Measurements from ENCODE around the gene LRRC26.

Gene LRRC26

DNA sequence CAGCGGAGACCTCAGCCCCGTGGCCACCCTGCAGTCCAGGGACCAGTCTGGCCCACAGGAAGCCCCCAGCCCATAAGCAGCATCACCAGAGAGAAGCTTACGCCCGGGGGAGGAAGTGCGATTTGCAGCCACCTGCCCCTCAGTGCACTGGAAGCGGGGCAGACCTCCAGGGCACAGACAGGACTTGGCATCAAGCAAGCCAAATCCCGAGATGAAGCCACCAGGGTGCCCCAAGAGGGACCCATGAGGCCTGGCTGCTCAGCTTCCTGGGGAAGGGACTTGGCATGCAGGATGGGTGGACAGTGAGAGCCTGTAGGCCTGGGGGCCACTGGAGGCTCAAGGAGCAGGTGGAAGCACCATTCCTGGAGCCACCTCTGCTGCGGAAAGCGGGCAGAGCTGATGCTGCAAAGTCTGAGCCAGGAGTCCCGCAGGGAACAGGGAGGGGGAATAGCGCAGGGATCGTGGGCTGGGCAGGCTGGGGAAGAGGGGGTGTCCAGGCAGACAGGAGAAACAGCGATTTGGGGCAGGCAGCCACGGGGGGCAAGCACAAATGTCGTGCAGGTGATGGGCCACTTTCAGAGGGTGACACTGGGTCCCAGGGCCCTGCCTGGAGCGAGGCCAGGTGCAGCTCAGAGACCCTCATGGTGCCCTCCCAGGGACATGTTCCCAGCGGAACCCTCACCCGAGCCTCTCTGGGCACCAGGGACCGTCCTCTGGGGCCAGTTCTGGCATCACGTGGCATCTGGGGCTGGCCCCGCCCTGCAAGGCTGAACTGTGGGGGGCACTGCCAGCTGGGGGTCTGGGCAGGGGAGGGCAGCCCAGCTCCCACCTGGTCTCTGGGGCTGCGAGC, 3.2 kb downstream of the LRRC26 start:
- DNase-seq, result no peak

DNA sequence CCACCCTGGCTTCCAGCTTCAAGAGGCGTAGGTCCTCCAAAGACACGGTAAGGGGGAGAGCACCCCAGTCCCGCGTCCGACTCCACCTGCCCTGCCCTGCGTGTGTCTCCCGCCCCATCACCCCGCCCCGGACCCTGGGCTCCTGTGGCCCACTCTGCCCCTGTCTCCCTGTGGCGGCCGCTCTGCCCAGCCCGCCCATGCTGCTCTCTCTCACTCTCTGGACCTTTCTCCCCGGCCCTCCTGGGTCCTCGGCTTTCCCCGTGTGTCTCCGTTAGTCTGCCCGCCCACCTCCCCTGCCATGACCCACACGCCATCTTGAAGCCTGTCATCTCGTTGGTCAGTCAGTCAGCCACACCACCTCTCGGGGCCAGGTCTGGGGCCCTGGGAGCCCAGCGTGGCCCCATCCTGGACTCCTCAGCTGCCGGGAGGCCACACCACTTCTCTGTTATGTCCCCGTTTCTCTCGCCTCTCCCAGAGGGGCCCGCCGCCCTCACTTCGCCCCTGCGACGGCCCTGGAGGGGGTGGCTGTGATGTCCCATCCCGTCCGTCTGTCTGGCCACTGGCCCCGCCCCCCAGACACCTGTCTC, 4.5 kb downstream of the LRRC26 start:
- no peak for DNase-seq

DNA sequence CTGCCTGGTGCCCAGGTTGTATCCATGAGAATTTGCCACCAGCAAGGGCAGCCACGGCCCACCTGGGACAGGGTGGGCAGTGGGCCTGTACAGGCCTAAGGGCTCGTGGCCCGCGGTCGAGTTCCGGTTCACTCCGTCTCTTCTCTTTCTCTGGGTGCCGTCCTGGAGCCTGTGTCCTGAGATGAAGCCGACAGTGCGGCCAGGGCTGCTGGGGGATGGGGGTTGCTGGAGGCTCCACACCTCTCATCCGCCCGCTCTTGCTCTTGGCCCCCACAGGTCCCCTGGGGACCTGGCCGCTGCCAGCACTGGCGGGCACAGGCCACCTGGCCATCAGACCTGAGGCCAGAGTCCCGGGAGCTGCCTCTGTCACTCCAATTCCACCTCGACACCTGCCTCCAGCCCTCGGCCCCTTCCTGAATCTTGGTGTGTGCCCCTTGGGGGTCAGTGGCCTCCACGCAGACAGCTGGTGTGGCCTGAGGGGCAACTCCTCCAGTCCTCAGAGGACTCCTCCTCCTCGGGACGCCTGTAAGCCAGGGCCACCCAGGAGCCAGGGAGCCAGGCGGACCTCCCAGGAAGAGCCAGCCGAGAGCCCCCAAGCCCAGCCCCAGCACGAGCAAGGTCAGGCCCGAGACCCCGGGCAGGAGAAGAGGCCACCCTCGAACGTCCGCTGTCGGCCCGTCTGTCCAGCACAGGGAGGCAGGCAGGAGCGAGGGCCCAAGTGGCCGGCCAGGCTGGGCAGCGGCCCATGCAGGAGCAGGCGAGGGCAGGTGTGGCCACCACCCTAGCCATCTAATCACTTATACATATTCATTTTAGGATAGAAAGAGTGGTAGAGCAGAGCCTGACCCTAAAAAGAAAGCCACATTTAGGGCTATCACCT, 5.2 kb downstream of the LRRC26 start:
- DNase-seq, result no peak

DNA sequence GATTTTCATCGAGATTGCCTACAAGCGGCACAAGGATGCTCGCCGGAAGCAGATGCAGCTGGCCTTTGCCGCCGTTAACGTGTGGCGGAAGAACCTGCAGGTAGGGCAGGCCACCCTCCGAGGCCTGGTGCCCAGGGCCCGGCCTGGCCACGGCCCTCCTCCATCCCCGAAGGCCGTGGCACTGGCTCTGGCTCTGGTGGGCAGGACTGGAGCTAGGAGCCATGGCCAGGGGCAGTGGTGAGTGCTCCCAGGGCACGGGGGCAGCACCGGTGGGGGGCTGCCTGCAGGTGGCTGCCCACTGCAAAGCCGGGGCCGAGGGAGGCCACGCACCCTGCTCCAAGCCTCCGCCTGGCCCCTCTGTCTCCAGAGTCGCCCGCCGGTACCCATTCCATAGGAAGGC, 6.0 kb downstream of the LRRC26 start:
- DNase-seq, result no peak

DNA sequence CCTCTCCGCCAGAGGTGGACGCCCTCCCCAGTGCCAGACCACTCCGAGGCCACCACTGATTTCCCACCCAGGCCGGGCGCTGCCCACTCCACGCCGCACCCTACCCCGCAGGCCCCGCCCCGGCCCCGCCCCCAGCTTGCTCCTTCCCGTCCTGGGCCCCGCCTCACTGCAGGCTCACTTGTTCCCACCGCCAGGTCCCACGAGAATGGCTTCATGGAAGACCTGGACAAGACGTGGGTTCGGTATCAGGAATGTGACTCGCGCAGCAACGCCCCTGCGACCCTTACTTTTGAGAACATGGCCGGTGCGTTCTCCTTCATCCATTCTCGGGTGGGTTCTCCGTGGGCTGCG, 6.5 kb downstream of the LRRC26 start:
- no peak for DNase-seq

DNA sequence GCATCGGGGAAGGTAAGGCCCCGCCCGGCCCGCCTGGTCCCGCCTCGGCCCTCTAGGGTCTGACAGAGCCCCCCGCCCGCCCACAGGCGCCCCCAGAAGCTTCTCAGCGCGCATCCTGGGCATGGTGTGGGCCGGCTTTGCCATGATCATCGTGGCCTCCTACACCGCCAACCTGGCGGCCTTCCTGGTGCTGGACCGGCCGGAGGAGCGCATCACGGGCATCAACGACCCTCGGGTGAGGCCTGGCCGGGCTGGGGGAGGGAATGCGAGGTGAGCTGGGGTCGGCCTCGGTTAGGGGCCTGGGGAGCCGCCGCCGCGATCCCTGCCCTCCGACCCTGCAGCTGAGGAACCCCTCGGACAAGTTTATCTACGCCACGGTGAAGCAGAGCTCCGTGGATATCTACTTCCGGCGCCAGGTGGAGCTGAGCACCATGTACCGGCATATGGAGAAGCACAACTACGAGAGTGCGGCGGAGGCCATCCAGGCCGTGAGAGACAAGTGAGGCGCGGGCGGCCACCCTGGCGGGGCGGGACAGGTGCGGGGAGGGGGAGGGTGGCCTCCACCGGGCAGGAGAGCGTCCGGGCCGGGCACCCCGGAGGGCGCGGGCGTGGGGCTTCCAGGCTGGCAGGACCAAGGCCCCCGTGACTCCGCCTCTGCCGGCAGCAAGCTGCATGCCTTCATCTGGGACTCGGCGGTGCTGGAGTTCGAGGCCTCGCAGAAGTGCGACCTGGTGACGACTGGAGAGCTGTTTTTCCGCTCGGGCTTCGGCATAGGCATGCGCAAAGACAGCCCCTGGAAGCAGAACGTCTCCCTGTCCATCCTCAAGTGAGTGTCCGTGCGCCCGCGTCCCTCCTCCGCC, 7.1 kb downstream of the LRRC26 start:
- DNase-seq, result peak; percentile 1

DNA sequence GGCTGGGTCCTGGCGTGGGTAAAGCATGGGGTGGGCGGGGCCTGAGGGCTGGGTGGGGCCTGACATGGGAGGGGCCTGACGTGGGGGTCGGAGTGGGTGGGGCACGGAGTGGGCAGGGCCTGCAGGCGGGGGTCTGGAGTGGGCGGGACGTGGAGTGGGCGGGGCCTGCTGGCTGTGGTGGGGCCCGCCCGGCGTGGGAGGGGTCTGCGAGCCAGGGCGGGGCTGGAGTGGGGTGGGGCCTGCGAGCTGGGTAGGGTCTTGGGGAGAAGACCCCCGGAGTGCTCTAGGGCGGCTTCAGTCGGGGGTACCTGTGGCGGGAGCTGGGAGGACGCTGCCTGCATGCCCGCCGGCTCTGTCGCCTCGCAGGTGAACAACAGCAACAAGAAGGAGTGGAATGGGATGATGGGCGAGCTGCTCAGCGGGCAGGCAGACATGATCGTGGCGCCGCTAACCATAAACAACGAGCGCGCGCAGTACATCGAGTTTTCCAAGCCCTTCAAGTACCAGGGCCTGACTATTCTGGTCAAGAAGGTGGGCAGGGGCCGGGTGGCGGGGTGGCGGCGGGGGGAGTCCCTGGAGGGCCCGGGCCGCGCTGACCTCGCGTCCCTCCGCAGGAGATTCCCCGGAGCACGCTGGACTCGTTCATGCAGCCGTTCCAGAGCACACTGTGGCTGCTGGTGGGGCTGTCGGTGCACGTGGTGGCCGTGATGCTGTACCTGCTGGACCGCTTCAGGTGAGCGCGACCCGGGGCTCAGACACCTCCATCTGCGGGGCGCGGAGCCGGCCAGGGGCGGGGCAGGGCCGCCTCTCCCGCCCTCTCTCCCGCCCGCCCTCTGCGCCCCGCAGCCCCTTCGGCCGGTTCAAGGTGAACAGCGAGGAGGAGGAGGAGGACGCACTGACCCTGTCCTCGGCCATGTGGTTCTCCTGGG, 8.0 kb downstream of the LRRC26 start:
- no peak for DNase-seq

DNA sequence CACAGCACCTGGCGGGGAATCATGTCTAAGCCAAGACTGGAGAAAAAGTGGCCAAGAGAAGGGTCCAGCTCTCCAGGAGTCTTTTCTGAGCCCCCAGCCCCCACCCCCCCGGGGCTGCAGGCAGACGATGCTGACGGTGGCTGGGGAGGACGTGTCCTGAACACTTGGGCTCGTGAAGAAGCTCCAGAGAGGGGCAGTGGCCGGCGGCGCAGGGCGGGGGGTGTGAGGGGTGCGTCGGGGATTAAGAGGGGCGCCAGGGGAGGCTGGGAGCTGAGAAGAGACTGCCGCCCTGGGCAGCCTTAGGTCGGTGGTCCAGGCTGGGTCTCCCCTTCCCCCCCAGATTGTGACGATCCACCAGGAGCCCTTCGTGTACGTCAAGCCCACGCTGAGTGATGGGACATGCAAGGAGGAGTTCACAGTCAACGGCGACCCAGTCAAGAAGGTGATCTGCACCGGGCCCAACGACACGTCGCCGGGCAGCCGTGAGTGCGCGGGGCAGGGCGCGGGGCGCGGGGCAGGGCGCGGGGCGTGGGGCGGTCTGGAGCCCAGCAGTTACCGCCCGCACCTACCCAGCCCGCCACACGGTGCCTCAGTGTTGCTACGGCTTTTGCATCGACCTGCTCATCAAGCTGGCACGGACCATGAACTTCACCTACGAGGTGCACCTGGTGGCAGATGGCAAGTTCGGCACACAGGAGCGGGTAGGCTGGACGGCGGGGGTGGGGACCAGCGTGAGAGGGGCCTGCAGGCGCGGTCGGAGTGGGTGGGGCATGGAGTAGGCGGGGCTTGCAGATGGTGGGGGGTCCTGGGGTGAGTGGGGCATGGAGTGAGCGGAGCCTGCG, 8.9 kb downstream of the LRRC26 start:
- peak; percentile 19 for DNase-seq

DNA sequence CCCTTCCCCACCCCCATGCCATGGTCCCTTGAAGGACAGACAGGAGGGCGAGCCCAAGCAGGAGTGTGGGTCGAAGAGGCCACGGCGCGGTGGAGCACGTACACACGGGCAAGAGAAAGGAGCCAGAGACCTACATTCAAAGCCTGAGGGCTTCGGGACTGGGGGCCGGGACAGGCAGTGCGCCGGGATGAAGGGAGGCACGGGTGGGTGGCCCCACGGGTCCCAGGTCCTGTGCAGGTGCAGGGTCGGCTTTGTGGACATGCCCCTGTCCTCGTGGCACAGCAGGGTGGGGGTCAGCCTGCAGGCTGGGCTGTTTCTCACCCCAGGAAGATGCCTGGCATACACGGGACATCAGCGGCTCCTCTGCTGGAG, 9.8 kb downstream of the LRRC26 start:
- DNase-seq, result no peak

DNA sequence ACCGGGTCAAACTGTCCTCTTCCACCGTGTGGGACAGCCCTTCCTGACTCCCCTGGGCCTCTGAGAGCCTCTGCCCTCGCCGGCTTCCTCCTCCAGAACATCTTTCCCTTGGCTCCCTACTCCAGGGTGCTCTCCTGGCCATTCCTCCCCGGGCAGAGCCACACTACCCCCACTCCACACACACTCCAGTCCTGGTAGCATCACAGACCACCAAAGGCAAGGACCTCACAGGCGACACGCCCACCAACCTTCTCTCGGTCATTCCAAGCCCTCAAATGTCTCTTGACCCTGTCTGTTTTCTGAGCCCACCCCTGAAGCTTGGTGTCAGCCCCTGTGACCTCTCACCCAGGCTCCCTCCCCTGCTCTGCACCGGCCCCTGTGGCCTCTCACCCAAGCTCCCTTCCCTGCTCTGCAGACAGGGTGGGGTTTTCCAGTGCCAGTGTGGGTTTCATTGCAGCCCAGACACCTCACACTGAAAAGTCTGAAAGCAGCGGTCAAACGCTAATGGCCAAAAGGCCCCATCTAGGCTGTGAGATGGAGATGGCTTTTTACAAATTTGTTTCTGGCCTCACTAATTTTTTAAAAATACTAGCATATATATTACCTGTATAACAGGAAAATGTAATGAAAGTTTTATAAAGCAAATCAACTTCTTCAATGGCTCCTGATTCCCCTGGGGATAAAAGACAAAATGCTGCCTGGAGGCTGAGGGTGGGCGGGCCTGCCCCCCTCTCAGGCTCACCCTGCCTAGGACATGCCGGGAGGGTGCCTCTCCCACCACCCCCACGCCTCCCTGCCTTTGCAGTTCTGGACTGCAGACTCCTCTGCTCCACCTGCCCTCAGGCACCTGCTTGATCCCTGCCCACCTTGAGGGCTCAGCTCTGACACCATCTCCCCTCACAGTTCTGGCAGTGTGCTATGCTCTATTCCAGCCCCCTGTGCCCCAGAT, 10.5 kb downstream of the LRRC26 start:
- no peak for DNase-seq

DNA sequence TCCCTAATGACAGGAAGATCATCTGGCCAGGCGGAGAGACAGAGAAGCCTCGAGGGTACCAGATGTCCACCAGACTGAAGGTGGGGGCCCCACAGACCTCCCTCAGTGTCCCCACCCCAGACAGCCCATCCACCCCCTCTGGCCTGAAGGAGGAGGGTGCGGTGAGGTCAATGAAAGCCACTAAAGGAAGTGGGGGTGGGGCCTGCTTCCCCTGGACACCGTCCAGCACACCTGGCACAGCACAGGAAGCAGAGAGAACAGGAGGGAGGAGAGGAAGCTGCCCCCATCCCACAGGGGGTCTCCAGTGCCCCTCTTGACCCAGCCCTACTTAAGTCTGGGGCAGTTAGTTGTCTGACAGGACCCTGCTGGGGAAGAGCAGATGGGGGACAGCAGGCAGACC, 11.2 kb downstream of the LRRC26 start:
- DNase-seq, result no peak

DNA sequence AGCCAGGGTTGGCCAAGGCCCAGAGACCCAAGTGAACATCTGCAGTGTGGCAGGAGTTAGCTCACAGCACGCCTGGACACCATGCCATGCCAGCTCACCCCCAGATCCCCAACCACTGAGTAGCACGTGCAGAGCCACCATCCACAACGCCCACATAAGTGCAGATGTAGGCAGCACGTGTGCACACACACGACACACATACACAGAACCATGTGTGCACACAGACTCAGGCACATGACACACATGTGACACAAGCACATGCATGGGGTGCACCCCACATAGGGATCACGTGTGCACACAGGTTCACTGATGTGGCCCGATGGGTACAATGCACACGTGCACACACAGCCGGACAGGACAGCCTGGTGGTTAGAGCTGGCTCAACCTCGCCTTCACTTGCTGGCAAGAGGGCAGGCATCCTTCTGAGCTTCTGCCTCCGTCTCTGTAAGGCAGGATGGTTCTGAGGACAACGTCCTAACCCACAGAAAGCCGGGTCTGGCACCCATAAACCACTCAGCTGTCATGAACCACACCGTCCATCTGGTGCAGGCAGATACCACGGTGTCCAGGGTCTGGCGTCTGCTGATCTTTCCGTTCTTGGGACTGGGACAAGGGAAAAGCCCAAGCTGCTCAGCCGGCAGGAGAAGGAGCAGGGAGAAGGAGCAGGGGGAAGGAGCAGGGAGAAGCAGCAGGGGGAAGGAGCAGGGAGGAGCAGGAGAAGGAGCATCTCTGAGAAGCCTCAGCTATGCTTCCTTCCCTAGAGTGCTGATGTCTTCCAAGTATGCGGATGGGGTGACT, 12.0 kb downstream of the LRRC26 start:
- no peak for DNase-seq

DNA sequence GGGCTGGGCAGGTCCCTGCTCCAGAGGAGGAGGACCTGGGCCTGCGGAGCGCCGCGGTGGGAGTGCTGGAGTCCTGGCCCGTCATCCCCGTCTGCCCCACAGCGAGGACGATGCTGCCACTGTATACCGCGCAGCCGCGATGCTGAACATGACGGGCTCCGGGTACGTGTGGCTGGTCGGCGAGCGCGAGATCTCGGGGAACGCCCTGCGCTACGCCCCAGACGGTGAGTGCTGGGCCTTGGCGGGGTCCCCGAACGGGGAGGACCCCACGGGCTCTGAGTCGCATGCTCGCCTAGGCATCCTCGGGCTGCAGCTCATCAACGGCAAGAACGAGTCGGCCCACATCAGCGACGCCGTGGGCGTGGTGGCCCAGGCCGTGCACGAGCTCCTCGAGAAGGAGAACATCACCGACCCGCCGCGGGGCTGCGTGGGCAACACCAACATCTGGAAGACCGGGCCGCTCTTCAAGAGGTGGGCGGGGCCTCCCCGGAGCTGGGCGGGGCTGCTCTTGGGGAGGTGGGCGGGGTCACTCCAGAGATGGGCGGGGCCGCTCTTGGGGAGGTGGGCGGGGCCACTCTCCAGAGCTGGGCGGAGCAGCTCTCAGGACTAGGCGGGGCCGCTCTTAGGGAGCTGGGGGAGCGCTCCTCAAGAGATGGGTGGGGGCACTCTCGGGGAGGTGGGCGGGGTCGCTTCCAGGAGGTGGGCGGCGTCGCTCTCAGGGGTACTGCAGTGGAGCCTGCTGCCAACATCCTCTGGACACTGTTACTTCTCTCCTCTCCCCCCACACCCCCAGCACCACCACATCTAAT, 13.1 kb downstream of the LRRC26 start:
- DNase-seq, result no peak

DNA sequence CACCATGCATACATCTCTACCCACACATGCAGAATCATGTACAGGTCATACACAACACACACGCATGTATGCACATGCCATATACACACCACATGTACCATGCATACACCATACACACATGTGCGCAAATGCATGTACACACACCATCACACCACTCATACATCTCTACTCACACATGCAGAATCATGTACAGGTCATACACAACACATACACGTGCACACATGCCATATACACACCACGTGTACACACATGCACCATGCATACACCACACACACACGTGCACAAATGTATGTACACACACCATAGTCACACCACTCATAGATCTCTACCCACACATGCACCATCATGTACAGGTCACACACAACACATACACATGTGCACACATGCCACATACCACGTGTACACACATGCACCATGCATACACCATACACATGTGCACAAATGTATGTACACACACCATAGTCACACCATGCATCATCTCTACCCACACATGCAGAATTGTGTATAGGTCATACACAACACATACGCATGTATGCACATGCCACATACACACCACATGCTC, 16.9 kb downstream of the LRRC26 start:
- no peak for DNase-seq

DNA sequence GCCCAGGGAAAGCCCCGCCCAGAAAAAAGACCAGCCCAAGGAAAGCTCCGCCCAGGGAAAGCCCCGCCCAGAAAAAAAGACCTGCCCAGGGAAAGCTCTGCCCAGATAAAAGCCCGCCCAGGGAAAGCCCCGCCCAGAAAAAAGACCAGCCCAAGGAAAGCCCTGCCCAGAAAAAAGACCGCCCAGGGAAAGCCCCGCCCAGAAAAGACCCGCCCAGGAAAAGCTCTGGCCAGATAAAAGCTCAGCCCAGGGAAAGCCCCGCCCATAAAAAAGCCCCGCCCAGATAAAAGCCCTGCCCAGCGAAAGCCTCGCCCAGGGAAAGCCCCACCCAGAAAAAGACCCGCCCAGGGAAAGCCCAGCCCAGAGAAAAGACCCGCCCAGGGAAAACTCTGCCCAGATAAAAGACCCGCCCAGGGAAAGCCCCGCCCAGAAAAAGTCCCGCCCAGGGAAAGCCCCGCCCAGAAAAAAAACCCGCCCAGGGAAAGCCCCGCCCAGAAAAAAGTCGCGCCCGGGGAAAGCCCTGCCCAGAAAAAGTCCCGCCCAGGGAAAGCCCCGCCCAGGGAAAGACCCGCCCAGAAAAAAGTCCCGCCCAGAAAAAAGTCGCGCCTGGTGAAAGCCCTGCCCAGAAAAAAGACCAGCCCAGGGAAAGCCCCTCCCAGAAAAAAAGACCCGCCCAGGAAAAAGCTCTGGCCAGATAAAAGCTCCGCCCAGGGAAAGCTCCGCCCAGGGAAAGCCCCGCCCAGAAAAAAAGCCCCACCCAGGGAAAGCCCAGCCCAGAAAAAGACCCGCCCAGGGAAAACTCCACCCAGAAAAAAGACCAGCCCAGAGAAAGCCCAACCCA, 19.0 kb downstream of the LRRC26 start:
- DNase-seq, result peak; percentile 88

DNA sequence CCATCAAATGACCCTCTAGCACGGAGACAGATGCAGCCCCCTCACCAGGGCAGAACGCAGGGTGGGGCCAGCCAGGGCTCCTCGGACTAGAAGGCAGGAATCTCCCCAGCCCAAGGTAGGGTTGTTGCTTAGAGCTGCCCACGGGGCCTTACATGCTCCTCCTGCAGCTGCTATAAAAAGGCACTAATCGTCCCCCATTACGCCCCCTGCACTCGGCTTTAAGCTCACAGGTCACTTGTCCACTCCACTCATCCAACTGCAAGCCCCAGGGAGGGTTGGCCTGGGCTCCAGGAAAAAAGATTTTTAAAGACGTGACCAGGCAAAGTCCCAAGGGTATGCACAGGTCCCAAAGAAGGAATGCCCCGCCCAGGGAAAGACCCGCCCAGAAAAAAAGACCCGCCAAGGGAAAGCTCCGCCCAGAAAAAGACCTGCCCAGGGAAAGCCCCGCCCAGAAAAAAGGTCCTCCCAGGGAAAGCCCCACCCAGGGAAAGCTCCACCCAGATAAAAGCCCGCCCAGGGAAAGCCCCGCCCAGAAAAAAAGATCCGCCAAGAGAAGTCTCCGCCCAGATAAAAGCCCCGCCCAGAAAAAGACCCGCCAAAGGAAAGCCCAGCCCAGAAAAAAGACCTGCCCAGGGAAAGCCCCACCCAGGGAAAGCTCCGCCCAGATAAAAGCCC, 19.8 kb downstream of the LRRC26 start:
- DNase-seq, result peak; percentile 88

Measured in NCI-H526 treated with DMSO at 0.1 percent for 48 hours (cell line).